HG03060 (cell line): ENCODE data around the gene RHOT1.

Experiments used
- ATAC-seq: cut with Tn5 transposase; IDR thresholded peaks from one replicate; pipeline ENCODE4 v1.9.1; 2021; ENCODE audit warnings: low read depth, moderate number of reproducible peaks; ENCODE audit not compliant: unreplicated experiment

RHOT1 gene

DNA sequence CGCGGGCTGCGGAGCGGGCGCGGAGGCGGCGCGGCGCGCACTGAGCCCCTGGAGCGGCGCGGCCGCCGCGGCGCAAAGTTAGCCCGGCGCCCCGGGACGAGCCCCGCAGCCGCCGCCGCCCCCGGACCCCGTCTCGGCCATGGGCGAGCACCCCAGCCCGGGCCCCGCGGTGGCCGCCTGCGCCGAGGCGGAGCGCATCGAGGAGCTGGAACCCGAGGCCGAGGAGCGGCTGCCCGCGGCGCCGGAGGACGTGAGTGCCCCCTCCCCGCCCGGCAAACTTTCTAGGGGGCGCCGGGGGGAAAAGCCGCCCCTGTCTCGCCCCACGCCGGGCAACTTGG lies 123.7 kb downstream of the RHOT1 start:
- no peak for ATAC-seq

DNA sequence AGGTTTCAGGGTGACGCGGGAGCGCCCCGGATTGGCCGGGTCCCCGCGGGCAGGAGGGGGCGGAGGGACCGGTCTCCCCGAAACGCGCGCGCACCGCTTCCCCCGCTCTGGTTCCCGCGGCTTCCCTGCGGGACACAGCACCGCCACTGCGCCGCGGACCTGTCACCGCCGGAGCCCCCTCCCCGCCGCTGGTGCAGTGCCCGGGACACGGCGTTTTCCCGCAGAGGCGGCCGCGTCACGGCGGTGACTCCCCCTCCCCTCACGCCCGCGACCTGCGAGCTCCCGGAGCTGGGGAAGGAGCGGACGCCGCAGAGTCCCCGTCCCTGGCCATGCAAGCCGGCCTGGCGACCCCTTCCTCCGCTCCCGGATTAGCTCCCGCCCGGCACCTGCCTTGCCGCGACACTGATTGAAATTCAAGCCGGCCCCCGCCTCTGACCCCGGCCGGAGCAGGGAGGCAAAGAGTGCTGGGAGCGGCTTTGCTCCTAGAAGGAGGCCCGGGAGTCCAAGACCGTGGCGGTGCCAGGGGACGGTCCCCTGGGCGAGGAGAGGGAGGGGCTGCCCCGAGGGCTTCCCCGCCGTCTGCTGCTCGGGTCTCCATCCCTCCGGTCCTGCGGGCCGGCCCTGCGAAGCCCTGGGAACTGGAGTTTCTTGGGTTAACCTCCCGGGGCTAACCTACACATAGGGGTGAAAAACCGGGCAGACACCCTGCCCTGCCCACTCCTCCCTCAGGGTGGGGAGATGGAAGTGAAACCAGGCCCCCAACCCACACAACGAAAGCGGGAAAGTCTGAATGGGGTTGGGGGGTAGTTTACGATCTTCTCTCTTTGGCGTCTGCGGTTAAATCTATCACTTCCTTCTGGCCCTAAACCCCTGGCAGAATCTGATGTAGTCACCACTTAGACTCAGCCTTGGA lies 124.3 kb downstream of the RHOT1 start:
- no peak for ATAC-seq

DNA sequence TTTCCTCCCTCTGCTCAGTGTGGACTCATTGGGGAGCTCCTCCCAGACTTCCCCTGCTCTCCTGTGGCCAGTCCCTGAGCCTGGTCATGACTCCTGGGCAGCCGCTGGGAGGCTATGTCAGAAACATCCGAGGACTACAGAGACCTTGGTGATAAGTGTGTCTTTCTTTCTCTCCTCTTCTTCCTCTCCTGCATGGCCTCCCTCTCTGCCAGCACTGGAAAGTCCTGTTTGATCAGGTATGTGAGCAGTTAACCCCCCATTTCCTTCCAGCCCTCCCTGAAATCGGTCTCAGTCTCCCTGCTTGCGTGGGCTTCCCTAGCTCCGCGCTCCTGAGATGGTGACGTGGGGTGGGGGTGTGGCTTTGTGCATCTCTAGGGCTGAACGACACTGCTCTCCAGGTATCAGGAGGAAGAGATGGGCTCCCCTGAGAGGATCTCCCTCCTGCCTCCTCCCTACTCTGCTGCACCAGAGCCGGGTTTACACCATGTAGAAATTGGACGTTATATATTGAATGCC lies 125.4 kb downstream of the RHOT1 start:
- ATAC-seq, result no peak

DNA sequence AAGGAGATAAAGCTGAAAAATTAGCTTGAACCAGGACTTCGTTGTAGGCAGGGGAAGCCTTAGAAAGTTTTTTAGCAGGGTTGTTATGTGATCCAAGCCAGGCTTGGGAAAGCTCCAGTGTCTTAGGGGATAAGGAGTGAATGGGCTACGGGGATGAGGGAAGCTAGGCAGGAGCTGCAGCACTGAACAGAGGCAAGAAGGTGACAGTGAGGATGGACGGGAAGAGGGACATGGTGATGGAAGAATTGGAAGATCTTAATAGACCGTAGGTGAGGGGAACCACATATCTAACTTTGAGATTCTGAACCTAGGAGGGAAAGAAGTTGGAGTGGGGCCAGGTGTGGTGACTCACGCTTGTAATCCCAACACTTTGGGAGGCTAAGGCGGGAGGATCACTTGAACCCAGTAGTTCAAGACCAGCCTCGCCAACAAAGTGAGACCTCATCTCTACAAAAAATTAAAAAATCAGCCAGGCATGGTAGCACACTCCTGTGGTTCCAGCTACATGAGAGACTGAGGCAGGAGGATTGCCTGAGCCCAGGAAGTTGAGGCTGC lies 126.5 kb downstream of the RHOT1 start:
- ATAC-seq, result no peak

DNA sequence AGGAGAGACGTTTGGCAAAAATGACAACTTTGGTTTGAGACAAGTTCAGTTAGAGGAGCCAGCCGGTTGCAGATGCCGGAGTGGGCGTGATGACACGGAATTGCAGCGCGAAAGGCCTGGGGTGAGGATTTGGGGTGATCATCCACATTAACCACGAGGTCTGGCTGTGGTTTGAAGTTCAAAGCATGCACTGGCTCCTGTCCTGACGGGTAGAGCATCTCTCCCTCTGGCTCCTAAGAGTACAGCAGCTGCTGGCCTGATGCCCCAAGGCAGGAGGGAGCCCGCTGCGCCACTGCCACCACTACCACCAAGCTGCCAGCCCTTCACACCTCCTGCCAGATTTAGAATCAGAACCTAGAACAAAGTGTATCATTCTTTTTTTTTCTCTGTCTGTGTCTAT lies 127.1 kb downstream of the RHOT1 start:
- ATAC-seq, result no peak

DNA sequence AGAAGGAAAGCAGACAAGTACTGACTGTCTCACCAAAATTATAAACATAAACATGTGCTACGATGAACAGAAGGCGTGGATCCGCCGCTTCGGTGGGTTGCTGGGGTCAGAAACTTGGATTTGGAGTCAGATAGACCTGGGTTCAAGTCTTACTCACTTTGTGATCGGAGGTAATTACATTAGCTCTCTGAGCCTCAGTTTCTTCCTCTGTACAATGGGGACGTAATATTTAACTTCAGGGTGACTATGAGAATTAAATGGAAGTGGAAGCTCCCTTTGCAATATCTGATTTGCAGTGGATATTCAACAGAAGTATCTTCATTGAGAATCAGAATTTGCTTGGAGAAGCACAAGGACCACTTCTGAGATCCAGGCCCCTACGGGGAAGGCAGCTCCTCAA lies 129.5 kb downstream of the RHOT1 start:
- no peak for ATAC-seq

DNA sequence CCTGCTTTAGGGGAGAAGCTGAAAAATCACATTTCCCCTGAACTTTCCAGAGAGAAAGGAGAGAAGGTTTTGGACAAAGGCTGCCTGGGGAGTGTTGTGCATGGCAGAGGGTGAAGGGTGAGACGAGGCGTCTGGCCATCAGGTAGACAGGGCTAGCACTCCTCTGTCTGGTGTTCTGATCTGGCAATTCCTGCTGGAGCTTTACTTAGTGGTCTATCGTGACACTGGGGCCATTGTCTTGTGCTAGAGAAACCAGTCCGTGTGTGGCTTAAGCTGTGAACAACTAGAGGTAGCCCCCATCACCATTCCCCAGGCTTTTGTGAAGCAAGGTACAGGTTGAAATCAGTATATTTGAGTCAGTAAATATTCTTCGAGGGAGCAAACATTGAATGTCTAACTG lies 131.8 kb downstream of the RHOT1 start:
- ATAC-seq, result no peak

DNA sequence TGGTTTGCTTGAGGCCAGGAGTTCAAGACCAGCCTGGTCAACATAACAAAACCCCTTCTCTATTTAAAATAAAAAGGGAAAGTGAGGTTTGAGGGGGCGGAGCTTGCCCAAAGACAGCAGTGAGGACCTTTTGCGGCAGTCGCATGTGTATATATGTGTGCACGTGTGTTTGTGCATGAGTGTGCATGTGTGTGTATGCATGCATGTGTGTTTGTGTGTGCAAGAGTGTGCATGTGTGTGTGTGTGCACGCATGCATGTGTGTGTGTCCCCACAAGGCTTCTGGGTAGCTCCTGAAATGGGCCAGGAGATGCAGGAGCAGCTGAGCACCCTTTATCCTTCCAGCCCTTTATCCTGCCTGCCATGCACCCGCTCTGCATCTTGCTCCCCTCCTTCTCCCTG lies 132.3 kb downstream of the RHOT1 start:
- no peak for ATAC-seq
